Common myeloid progenitor, CD34-positive (primary cell): ENCODE results near the gene SPATA31A6. TPM values are rescaled to one million over a fixed set of nuclear protein-coding genes. Genes with fewer than 3 reads are reported as not detected.
"Not testable (repeated sequence)": the region's sequence is repeated elsewhere in the genome, so short reads cannot be mapped to it uniquely, and the experiment has no call there.

Experiments used
- CTCF ChIA-PET: fragments of 350-600 bp; sonication (Branson Sonifier 250); formaldehyde crosslinking; loops from one replicate; lab custom pipeline; 2021; ENCODE audit warnings: antibody characterized with exemption; lab: Charles Lee
- POLR2A ChIA-PET: fragments of 350-600 bp; sonication (Branson Sonifier 250); formaldehyde crosslinking; loops from one replicate; lab custom pipeline; 2021; ENCODE audit warnings: antibody characterized with exemption; lab: Charles Lee
- DNase-seq, 3 donors: peaks; one replicate each; pipeline versions ENCODE4 v3.0.0 to v3.0.0-alpha.2; 2013
- H3K27ac ChIP-seq, 2 experiments: 1 replicate in 1 of 2; 2 replicates in 1 of 2; pipeline ENCODE4 v1.7.0; 2013; ENCODE audit warnings: inconsistent platforms in 2 of 2, low read length in 2 of 2, mild to moderate bottlenecking in 2 of 2, low read depth in 1 of 2, moderate library complexity in 1 of 2; ENCODE audit not compliant: severe bottlenecking in 2 of 2, insufficient read depth in 1 of 2, poor library complexity in 1 of 2
- H3K27me3 ChIP-seq, 5 experiments: replicated peaks in 2 of 5; 1 replicate in 3 of 5; 2 replicates in 2 of 5; pipeline versions ENCODE4 v1.6.1 to v1.7.0; 2013; ENCODE audit warnings: low read length in 4 of 5, mild to moderate bottlenecking in 2 of 5, moderate library complexity in 2 of 5, inconsistent platforms in 1 of 5; ENCODE audit not compliant: insufficient read depth in 5 of 5, control insufficient read depth in 4 of 5
- H3K36me3 ChIP-seq, 4 experiments: 1 replicate in 2 of 4; 2 replicates in 2 of 4; pipeline versions ENCODE4 v1.6.1 to v1.7.0; 2013; ENCODE audit warnings: low read length in 3 of 4, control low read depth in 1 of 4, mild to moderate bottlenecking in 1 of 4; ENCODE audit not compliant: control insufficient read depth in 4 of 4, insufficient read depth in 4 of 4
- H3K4me1 ChIP-seq, 4 experiments: 1 replicate in 3 of 4; 2 replicates in 1 of 4; pipeline versions ENCODE4 v1.6.1 to v1.7.1; 2013; ENCODE audit warnings: low read length in 3 of 4, mild to moderate bottlenecking in 3 of 4, control low read depth in 1 of 4, inconsistent platforms in 1 of 4, moderate library complexity in 1 of 4; ENCODE audit not compliant: control insufficient read depth in 4 of 4, insufficient read depth in 4 of 4; ENCODE audit errors: control extremely low read depth in 1 of 4
- H3K4me3 ChIP-seq, 7 experiments: 1 replicate in 4 of 7; 2 replicates in 3 of 7; pipeline versions ENCODE4 v1.5.1 to v1.7.0; 2013; ENCODE audit warnings: mild to moderate bottlenecking in 7 of 7, low read length in 6 of 7, moderate library complexity in 6 of 7, inconsistent platforms in 2 of 7, low read depth in 2 of 7, control low read depth in 1 of 7; ENCODE audit not compliant: insufficient read depth in 4 of 7, control insufficient read depth in 1 of 7; ENCODE audit errors: extremely low read depth in 1 of 7
- H3K9me3 ChIP-seq, 5 experiments: 1 replicate in 4 of 5; 2 replicates in 1 of 5; pipeline versions ENCODE4 v1.6.1 to v1.7.1; 2013; ENCODE audit warnings: low read length in 4 of 5, mild to moderate bottlenecking in 2 of 5, inconsistent platforms in 1 of 5, low read depth in 1 of 5, moderate library complexity in 1 of 5; ENCODE audit not compliant: control insufficient read depth in 4 of 5, insufficient read depth in 2 of 5; ENCODE audit errors: control extremely low read depth in 1 of 5
- WGBS: methylation state at CpG from one replicate; pipeline ENCODE4 v1.1.5; 2013; ENCODE audit not compliant: insufficient coverage; 5-methylcytosine and 5-hydroxymethylcytosine counted together
- polyA plus RNA-seq: library from polyadenylated mRNA; unstranded; fragments of 120-200 nt; gene quantifications from one replicate; pipeline ENCODE4 v1.2.1, GENCODE V29; 2013

SPATA31A6 gene
- not detected for polyA plus RNA-seq

GRCh38 chr9:42183359-42183758 is at the start of gene SPATA31A6:
TSS of gene SPATA31A6 (plus strand) at chr9:42183659. CDS start at chr9:42183688, 29 bp downstream.
- POLR2A ChIA-PET, result not testable (repeated sequence)
- WGBS, result 86% methylated on average over 2 of the region's 5 CpGs

GRCh38 chr9:42160299-42160698 is 23.2 kb upstream of the SPATA31A6 start:
- H3K36me3 ChIP-seq, H3K9me3 ChIP-seq, H3K4me1 ChIP-seq, CTCF ChIA-PET, H3K27ac ChIP-seq, H3K27me3 ChIP-seq, POLR2A ChIA-PET, H3K4me3 ChIP-seq: not testable (repeated sequence)
- WGBS, result no CpG with 5 or more reads among the region's 1 CpG
- peak; percentile 6 to 18 (median 7) for DNase-seq

More at GRCh38 chr9:42183359-42183758, at the start of gene SPATA31A6:
- H3K27me3 ChIP-seq, CTCF ChIA-PET, H3K36me3 ChIP-seq, H3K4me3 ChIP-seq, H3K27ac ChIP-seq, H3K9me3 ChIP-seq, DNase-seq, H3K4me1 ChIP-seq: not testable (repeated sequence)

DNA sequence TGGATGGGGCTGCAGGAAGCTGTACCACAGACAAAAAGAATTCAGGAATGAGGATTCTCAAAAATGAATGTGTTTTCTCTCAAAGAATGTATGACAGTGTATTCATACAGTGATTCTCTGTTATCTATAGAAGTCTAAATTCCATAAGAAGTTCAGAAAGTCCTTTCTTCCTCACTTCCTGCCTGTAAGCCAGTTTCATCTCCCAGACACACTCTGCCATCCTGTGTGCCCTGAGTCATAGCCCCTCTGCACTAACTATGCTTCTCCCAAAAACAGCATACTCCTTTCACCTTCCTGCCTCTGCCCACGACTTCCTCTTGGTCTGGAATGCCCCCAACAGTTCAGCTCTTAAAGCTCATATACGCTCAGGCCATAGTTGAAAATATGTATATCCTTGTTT is 36.4 kb downstream of the SPATA31A6 start:
- H3K9me3 ChIP-seq, DNase-seq, H3K27me3 ChIP-seq, H3K27ac ChIP-seq, H3K36me3 ChIP-seq, POLR2A ChIA-PET, H3K4me3 ChIP-seq, CTCF ChIA-PET, H3K4me1 ChIP-seq: not testable (repeated sequence)
- 0% methylated on average over 1 of the region's 2 CpGs for WGBS

GRCh38 chr9:42223230-42223629 is 39.8 kb downstream of the SPATA31A6 start:
- POLR2A ChIA-PET, H3K4me3 ChIP-seq, CTCF ChIA-PET, H3K9me3 ChIP-seq, H3K27ac ChIP-seq, H3K4me1 ChIP-seq, H3K36me3 ChIP-seq, DNase-seq, H3K27me3 ChIP-seq: not testable (repeated sequence)
- no CpG with 5 or more reads among the region's 10 CpGs for WGBS

DNA sequence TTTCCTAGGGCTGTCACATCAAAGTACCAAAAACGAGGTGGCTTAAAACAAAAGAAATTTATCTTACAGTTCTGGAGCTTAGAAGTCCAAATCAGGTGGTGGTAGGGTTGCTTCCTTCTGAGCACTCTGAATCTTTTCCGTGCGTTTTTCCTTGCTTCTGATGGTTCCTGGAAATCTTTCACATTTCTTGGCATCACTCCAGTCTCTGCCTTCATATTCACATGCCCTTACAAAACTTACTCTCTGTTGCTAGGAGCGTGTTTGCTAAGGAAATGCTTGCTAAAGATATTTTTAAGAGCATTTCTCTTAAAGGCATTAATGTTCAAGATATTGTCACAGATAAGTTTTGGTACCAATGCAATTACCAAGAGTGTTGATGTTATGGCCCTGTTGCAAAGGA is 49.6 kb downstream of the SPATA31A6 start:
- CTCF ChIA-PET, POLR2A ChIA-PET, H3K4me3 ChIP-seq, H3K4me1 ChIP-seq, H3K27me3 ChIP-seq, H3K9me3 ChIP-seq, H3K27ac ChIP-seq, DNase-seq, H3K36me3 ChIP-seq: not testable (repeated sequence)
- WGBS, result 67% methylated on average over 1 of the region's 4 CpGs

DNA sequence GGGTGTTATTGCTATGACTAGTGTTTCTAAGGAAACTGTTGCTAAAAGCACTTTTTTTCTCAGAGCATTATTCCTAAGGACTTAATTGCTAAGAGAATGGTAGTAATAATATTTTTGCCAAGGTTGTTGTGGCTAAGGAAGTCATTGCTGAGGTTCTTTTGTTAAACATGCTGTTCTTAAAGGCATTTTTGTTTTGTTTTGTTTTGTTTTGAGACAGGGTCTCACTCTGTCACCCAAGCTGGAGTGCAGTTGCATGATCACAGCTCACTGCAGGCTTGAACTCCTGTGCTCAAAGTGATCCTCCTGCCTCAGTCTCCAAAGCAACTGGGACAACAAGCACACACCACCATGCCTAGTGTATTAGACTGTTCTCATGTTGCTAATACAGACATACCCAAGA is 51.2 kb downstream of the SPATA31A6 start:
- H3K27ac ChIP-seq, H3K9me3 ChIP-seq, H3K4me1 ChIP-seq, DNase-seq, H3K27me3 ChIP-seq, H3K36me3 ChIP-seq, CTCF ChIA-PET, H3K4me3 ChIP-seq, POLR2A ChIA-PET: not testable (repeated sequence)

DNA sequence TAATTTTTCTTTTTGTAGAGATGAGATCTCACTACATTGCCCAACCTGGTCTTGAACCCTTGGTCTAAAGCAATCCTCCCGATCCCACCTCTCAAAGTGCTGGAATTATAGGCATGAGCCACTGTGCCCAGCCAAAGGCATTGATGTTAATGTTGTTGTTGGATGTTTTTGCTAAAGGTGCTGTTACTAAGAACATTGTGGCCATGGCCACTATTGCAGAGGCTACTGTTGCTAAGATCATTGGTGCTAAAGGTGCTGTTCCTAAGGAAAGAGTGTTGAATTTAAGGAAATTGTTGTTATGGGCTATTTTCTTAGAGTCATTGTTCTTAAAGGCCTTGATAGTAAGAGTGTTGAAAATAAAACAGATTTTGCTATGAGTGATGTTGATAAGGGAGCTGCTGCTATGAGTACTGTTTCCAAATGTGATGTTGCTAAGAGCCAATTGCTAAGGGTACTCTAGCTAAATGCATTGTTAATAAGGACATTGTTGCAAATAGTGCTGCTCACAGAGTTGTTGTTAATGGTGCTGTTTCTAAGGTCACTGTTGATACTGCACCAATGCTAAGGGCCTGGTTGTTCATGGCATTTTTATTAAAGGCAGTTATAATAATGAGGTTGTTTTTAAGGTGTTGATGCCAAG is 52.0 kb downstream of the SPATA31A6 start:
- H3K36me3 ChIP-seq, H3K9me3 ChIP-seq, H3K27ac ChIP-seq, H3K4me3 ChIP-seq, POLR2A ChIA-PET, H3K27me3 ChIP-seq, CTCF ChIA-PET, H3K4me1 ChIP-seq, DNase-seq: not testable (repeated sequence)
- no CpG with 5 or more reads among the region's 1 CpG for WGBS
